Measurements from ENCODE around the gene GRID1. TPM values are rescaled to one million over a fixed set of nuclear protein-coding genes. Genes with fewer than 3 reads are reported as not detected.

GRID1 gene
- polyA plus RNA-seq, 1 of the 3 experiments (the other 2 are of a cell fraction): 0.13 TPM

- CTCF ChIA-PET: interaction anchor here (0.9 to 1.6 kb wide), 3 partner anchors 8 to 143 kb away, joined by 3 to 4 read pairs (median 3); no protein-coding TSS in a partner anchor
- Histone ChIP-seq H3K9ac (no peak overlapping the region), H3K9me3 (no peaks in the 10 kb centered on the region), H3K9me2 (no peaks in the 10 kb centered on the region), H2AFZ (ENCODE audit: low read depth) (no peak overlapping the region), H3K36me3 (replicated peaks in 1 of 2; ENCODE audit: control insufficient read depth in 1 of 2, insufficient read depth in 2 of 2, low read length in 1 of 2) (no peaks in the 10 kb centered on the region), H3K4me3 (ENCODE audit: low read depth in 2 of 2, low read length in 1 of 2) (no peak overlapping the region), H3K4me1 (ENCODE audit: control insufficient read depth in 1 of 2, insufficient read depth in 2 of 2, low read depth in 1 of 2, low read length in 1 of 2) (no peaks in the 10 kb centered on the region), H4K20me1 (ENCODE audit: insufficient read depth) (no peaks in the 10 kb centered on the region), H3K27ac (ENCODE audit: low read depth in 2 of 2, low read length in 1 of 2) (no peak overlapping the region), H3K27me3 (ENCODE audit: insufficient read depth) (no peaks in the 10 kb centered on the region), H3K4me2 (no peak overlapping the region), H3K79me2 (ENCODE audit: insufficient read depth) (no peaks in the 10 kb centered on the region), H3F3A (replicated peaks; ENCODE audit: insufficient read depth) (no peaks in the 10 kb centered on the region)
- POLR2A ChIA-PET: no interaction called here
- no peak for DNase-seq
- WGBS (ENCODE audit: low lambda C conversion rate): 47% methylated on average over 17 of the region's 18 CpGs
- no peak for TF ChIP-seq MXI1 (IDR thresholded peaks at IDR 0.05; ENCODE audit: low read depth, low read length)
- no peak for TF ChIP-seq USF2 (IDR thresholded peaks at IDR 0.05; ENCODE audit: borderline replicate concordance, low read depth, low read length)
- no peak for TF ChIP-seq JUND (IDR thresholded peaks at IDR 0.05)
- no peak for TF ChIP-seq MEF2A (IDR thresholded peaks at IDR 0.05; ENCODE audit: borderline replicate concordance, low read depth)
- TF ChIP-seq NFIC (IDR thresholded peaks at IDR 0.05; ENCODE audit: borderline replicate concordance): no peak
Observed at GRCh38 chr10:86138551-86139065, 228.0 kb downstream of the GRID1 start.

- no peaks in the 10 kb centered on the region for H4K20me1 ChIP-seq (ENCODE audit: insufficient read depth)
- no peak for DNase-seq
- 72% methylated on average over 5 of the region's 7 CpGs for WGBS (ENCODE audit: low lambda C conversion rate)
- CTCF ChIA-PET: no interaction called here
- H3K36me3 ChIP-seq (replicated peaks in 1 of 2; ENCODE audit: control insufficient read depth in 1 of 2, insufficient read depth in 2 of 2, low read length in 1 of 2): no peaks in the 10 kb centered on the region
- no peaks in the 10 kb centered on the region for H3K79me2 ChIP-seq (ENCODE audit: insufficient read depth)
- H3K4me2 ChIP-seq: no peak overlapping the region
- H3F3A ChIP-seq (replicated peaks; ENCODE audit: insufficient read depth): no peaks in the 10 kb centered on the region
- no peak overlapping the region for H3K4me3 ChIP-seq (ENCODE audit: low read depth in 2 of 2, low read length in 1 of 2)
- no peaks in the 10 kb centered on the region for H3K9me3 ChIP-seq
- no peak overlapping the region for H3K9ac ChIP-seq
- no peaks in the 10 kb centered on the region for H3K9me2 ChIP-seq
- no peaks in the 10 kb centered on the region for H3K4me1 ChIP-seq (ENCODE audit: control insufficient read depth in 1 of 2, insufficient read depth in 2 of 2, low read depth in 1 of 2, low read length in 1 of 2)
- H3K27ac ChIP-seq (ENCODE audit: low read depth in 2 of 2, low read length in 1 of 2): no peak overlapping the region
- TF ChIP-seq FOSL2 (IDR thresholded peaks at IDR 0.05; ENCODE audit: borderline replicate concordance, low read depth) (no peak), PBX3 (IDR thresholded peaks at IDR 0.05) (no peak), JUND (IDR thresholded peaks at IDR 0.05) (no peak), FOXJ3 (CRISPR knock-in tag; IDR thresholded peaks at IDR 0.05) (no peak), TAF1 (IDR thresholded peaks at IDR 0.05; ENCODE audit: borderline replicate concordance, low read depth, low read length) (no peak), TCF12 (IDR thresholded peaks at IDR 0.05) (no peak)
- no peaks in the 10 kb centered on the region for H3K27me3 ChIP-seq (ENCODE audit: insufficient read depth)
- POLR2A ChIA-PET: no interaction called here
- H2AFZ ChIP-seq (ENCODE audit: low read depth): no peak overlapping the region
Observed at GRCh38 chr10:86137561-86137960, 229.0 kb downstream of the GRID1 start.

- H3K79me2 ChIP-seq (ENCODE audit: insufficient read depth): no peaks in the 10 kb centered on the region
- WGBS (ENCODE audit: low lambda C conversion rate): 33% methylated on average over 4 of the region's 4 CpGs
- ChIA-PET POLR2A (no interaction called here), CTCF (no interaction called here)
- H4K20me1 ChIP-seq (ENCODE audit: insufficient read depth): no peaks in the 10 kb centered on the region
- H3K27me3 ChIP-seq (ENCODE audit: insufficient read depth): no peaks in the 10 kb centered on the region
- no peak overlapping the region for H3K9ac ChIP-seq
- H3F3A ChIP-seq (replicated peaks; ENCODE audit: insufficient read depth): no peaks in the 10 kb centered on the region
- no peak for DNase-seq
- TF ChIP-seq YY1 (IDR thresholded peaks at IDR 0.05; ENCODE audit: low read depth) (no peak), RCOR1 (IDR thresholded peaks at IDR 0.05; ENCODE audit: low read length) (no peak), USF2 (IDR thresholded peaks at IDR 0.05; ENCODE audit: borderline replicate concordance, low read depth, low read length) (no peak), FOXM1 (IDR thresholded peaks at IDR 0.05; ENCODE audit: low read depth) (no peak), GABPA (IDR thresholded peaks at IDR 0.05; ENCODE audit: low read depth) (no peak), NFIC (IDR thresholded peaks at IDR 0.05; ENCODE audit: borderline replicate concordance) (no peak), RXRA (IDR thresholded peaks at IDR 0.05; ENCODE audit: borderline replicate concordance, low read depth) (no peak), FOSL2 (IDR thresholded peaks at IDR 0.05; ENCODE audit: borderline replicate concordance, low read depth) (no peak), NRF1 (IDR thresholded peaks at IDR 0.05; ENCODE audit: low read depth, low read length) (no peak), JUND (IDR thresholded peaks at IDR 0.05) (no peak), MXI1 (IDR thresholded peaks at IDR 0.05; ENCODE audit: low read depth, low read length) (no peak)
- no peaks in the 10 kb centered on the region; a peak in 1 of 4 replicates for H3K4me1 ChIP-seq (ENCODE audit: control insufficient read depth in 1 of 2, insufficient read depth in 2 of 2, low read depth in 1 of 2, low read length in 1 of 2)
- H3K4me2 ChIP-seq: no peak overlapping the region
- no peaks in the 10 kb centered on the region for H3K9me2 ChIP-seq
- H3K27ac ChIP-seq (ENCODE audit: low read depth in 2 of 2, low read length in 1 of 2): no peak overlapping the region
- H3K9me3 ChIP-seq: no peaks in the 10 kb centered on the region
- H3K36me3 ChIP-seq (replicated peaks in 1 of 2; ENCODE audit: control insufficient read depth in 1 of 2, insufficient read depth in 2 of 2, low read length in 1 of 2): no peaks in the 10 kb centered on the region
- H2AFZ ChIP-seq (ENCODE audit: low read depth): no peak overlapping the region
- no peak overlapping the region for H3K4me3 ChIP-seq (ENCODE audit: low read depth in 2 of 2, low read length in 1 of 2)
Observed at GRCh38 chr10:86136934-86137333, 229.7 kb downstream of the GRID1 start.
